Endodermal cell (in vitro differentiated cells): ENCODE results near the gene VANGL2. TPM values are rescaled to one million over a fixed set of nuclear protein-coding genes. Genes with fewer than 3 reads are reported as not detected.

Source experiments
- DNase-seq: peaks from one replicate; pipeline ENCODE4 v3.0.0-alpha.2; 2017
- H3K27ac ChIP-seq: 2 replicates; pipeline ENCODE4 v1.5.1; 2013; ENCODE audit warnings: mild to moderate bottlenecking, low read depth, low read length, moderate library complexity
- H3K27me3 ChIP-seq: 2 replicates; pipeline ENCODE4 v1.6.1; 2013; ENCODE audit warnings: mild to moderate bottlenecking, low read length, moderate library complexity; ENCODE audit not compliant: insufficient read depth, control insufficient read depth, poor library complexity, severe bottlenecking
- H3K36me3 ChIP-seq: 2 replicates; pipeline ENCODE4 v1.7.0; 2013; ENCODE audit warnings: mild to moderate bottlenecking, low read length, moderate library complexity; ENCODE audit not compliant: control insufficient read depth, insufficient read depth
- H3K4me1 ChIP-seq: one replicate; pipeline ENCODE4 v1.7.0; 2013; ENCODE audit warnings: low read length; ENCODE audit not compliant: control insufficient read depth, insufficient read depth
- H3K4me3 ChIP-seq: 2 replicates; pipeline ENCODE4 v1.5.1; 2013; ENCODE audit warnings: mild to moderate bottlenecking, low read length, moderate library complexity
- H3K9ac ChIP-seq: 2 replicates; pipeline ENCODE4 v1.6.1; 2013; ENCODE audit warnings: mild to moderate bottlenecking, low read length, moderate library complexity; ENCODE audit not compliant: poor library complexity, severe bottlenecking; ENCODE audit errors: extremely low read depth
- H3K9me3 ChIP-seq: 2 replicates; pipeline ENCODE4 v1.6.1; 2013; ENCODE audit warnings: mild to moderate bottlenecking, low read length, moderate library complexity; ENCODE audit not compliant: control insufficient read depth
- H3K27ac Mint-ChIP-seq: 2 replicates; pipeline ENCODE4 v1.8.0; 2020; ENCODE audit warnings: mixed read lengths
- H3K27me3 Mint-ChIP-seq: 2 replicates; pipeline ENCODE4 v1.8.0; 2021; ENCODE audit warnings: mild to moderate bottlenecking, mixed read lengths; ENCODE audit not compliant: insufficient read depth
- H3K36me3 Mint-ChIP-seq: 2 replicates; pipeline ENCODE4 v1.8.0; 2020; ENCODE audit warnings: low read depth, mixed read lengths
- H3K4me1 Mint-ChIP-seq: 2 replicates; pipeline ENCODE4 v1.8.0; 2020; ENCODE audit warnings: mixed read lengths
- H3K4me3 Mint-ChIP-seq: 2 replicates; pipeline ENCODE4 v1.8.0; 2020; ENCODE audit warnings: mild to moderate bottlenecking, moderate library complexity, mixed read lengths
- H3K9me3 Mint-ChIP-seq: 2 replicates; pipeline ENCODE4 v1.8.0; 2020; ENCODE audit warnings: mild to moderate bottlenecking, mixed read lengths
- CTCF ChIP-seq: fragments of 200-600 bp; sonication (generic); conservative IDR thresholded peaks from 2 replicates; pipeline ENCODE4 v1.5.0; 2021; ENCODE audit warnings: antibody characterized with exemption, mild to moderate bottlenecking
- WGBS, 2 experiments: methylation state at CpG; one replicate each; pipeline versions ENCODE4 v1.1.5 to v1.1.7; 2013; ENCODE audit warnings: missing lambda C conversion rate in 2 of 2, mixed read lengths in 1 of 2; ENCODE audit not compliant: insufficient coverage in 1 of 2, insufficient read length in 1 of 2; 5-methylcytosine and 5-hydroxymethylcytosine counted together
- total RNA-seq, 2 donors: library from RNA; stranded (reverse); fragmentation: NEBNext Ultra II Directional in 1 of 2; extraction: Animal tissue kit (Norgen Biotek cat#: 25700) in 1 of 2; gene quantifications; 2 replicates in 1 of 2; 3 replicates in 1 of 2; pipeline ENCODE4 v1.2.1, GENCODE V29; 2021

Gene VANGL2
- total RNA-seq, 2 donors from 2014 or later: 62.5 to 67.5 TPM

DNA sequence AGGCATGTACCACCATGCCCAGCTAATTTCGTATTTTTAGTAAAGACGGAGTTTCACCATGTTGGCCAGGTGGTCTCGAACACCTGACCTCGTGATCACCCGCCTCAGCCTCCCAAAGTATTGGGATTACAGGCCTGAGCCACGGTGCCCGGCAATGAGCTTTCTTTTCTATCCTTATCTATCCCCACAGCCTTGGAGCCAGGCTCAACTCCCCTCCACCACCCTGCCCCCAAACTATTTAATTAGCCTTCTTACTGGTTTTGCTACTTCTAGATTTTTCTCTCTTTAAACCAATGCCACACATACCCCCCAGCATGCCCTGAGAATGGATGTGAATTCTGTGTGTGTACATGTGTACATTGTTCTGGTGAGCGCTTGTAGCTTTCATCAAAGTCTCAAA lies 5.7 kb upstream of the VANGL2 start:
- H3K9me3 ChIP-seq: no peaks in the 10 kb centered on the region
- H3K4me3 ChIP-seq: no peak overlapping the region
- no peak overlapping the region for H3K9ac ChIP-seq
- no peaks in the 10 kb centered on the region for H3K9me3 Mint-ChIP-seq
- no peak overlapping the region for H3K27ac ChIP-seq
- WGBS, 2 experiments: 94% methylated on average over 5 to 8 of the region's 8 CpGs
- H3K36me3 ChIP-seq: no peaks in the 10 kb centered on the region
- no peak for TF ChIP-seq CTCF
- no peaks in the 10 kb centered on the region for H3K27me3 ChIP-seq
- H3K27me3 Mint-ChIP-seq: no peaks in the 10 kb centered on the region
- no peaks in the 10 kb centered on the region for H3K4me1 ChIP-seq
- peaks cover 18% of the 10 kb centered on the region for H3K4me1 Mint-ChIP-seq
- no peak for DNase-seq
- no peak overlapping the region for H3K4me3 Mint-ChIP-seq
- no peak overlapping the region for H3K27ac Mint-ChIP-seq
- no peaks in the 10 kb centered on the region for H3K36me3 Mint-ChIP-seq

DNA sequence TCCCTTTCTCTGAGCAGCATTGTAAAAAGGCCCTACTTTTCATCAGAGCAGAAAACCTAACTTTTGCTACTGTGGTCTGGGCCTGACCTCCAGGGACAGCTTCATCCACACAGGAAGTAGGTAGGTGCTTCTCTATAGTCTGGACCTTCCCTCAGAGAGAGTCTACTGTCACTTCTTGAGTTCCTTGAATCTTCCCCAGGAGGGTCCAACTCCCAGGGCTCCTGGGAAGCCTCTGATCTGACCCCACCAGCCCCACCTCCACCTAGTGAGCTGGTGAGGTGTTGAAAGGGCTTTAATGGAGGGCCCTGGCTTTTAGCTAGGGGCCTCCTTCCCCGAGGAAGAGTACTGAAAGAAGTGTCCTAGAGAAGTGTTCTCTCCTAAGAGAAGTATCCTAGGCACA lies 2.7 kb upstream of the VANGL2 start:
- H3K27me3 Mint-ChIP-seq: no peaks in the 10 kb centered on the region

GRCh38 chr1:160398823-160399222 lies 1.5 kb upstream of the VANGL2 start:
- H3K4me3 ChIP-seq: no peak overlapping the region
- Mint-ChIP-seq H3K27ac (no peak overlapping the region), H3K4me1 (peaks cover 45% of the 10 kb centered on the region), H3K4me3 (no peak overlapping the region), H3K36me3 (no peaks in the 10 kb centered on the region), H3K9me3 (no peaks in the 10 kb centered on the region), H3K27me3 (no peaks in the 10 kb centered on the region)
- no peaks in the 10 kb centered on the region for H3K36me3 ChIP-seq
- H3K9me3 ChIP-seq: no peaks in the 10 kb centered on the region
- H3K4me1 ChIP-seq: no peaks in the 10 kb centered on the region
- 86 to 95% methylated on average over 1 to 4 of the region's 4 CpGs for WGBS, 2 experiments
- H3K9ac ChIP-seq: no peak overlapping the region
- TF ChIP-seq CTCF: no peak
- H3K27me3 ChIP-seq: no peaks in the 10 kb centered on the region
- no peak overlapping the region for H3K27ac ChIP-seq
- no peak for DNase-seq

More for the DNA sequence above, 2.7 kb upstream of the VANGL2 start:
- no peak overlapping the region for H3K27ac Mint-ChIP-seq
- no peak for TF ChIP-seq CTCF
- no peaks in the 10 kb centered on the region for H3K9me3 Mint-ChIP-seq
- Histone ChIP-seq H3K4me3 (no peak overlapping the region), H3K9ac (no peak overlapping the region), H3K27me3 (no peaks in the 10 kb centered on the region), H3K4me1 (no peaks in the 10 kb centered on the region), H3K9me3 (no peaks in the 10 kb centered on the region), H3K27ac (no peak overlapping the region), H3K36me3 (no peaks in the 10 kb centered on the region)
- DNase-seq: no peak
- H3K4me3 Mint-ChIP-seq: no peak overlapping the region
- H3K4me1 Mint-ChIP-seq: peaks cover 33% of the 10 kb centered on the region
- H3K36me3 Mint-ChIP-seq: no peaks in the 10 kb centered on the region
- WGBS, 2 experiments: 77 to 100% methylated on average over 1 of the region's 1 CpG
